Effector memory CD4-positive, alpha-beta T cell (primary cell): ENCODE results near the gene AXIN2.

Experiments
- DNase-seq, 3 donors: peaks; one replicate each; pipeline ENCODE4 v3.0.0-alpha.2; 2020
- H3K27ac ChIP-seq: 2 replicates; pipeline ENCODE4 v1.7.0; 2013; ENCODE audit warnings: mild to moderate bottlenecking, low read length, moderate library complexity; ENCODE audit not compliant: insufficient read depth, poor library complexity, severe bottlenecking
- H3K27me3 ChIP-seq: replicated peaks from 2 replicates; pipeline ENCODE4 v1.7.0; 2013; ENCODE audit warnings: mild to moderate bottlenecking, low read length; ENCODE audit not compliant: insufficient read depth, control insufficient read depth, poor library complexity, severe bottlenecking
- H3K36me3 ChIP-seq: 2 replicates; pipeline ENCODE4 v1.7.0; 2013; ENCODE audit warnings: mild to moderate bottlenecking, low read length, moderate library complexity; ENCODE audit not compliant: control insufficient read depth, insufficient read depth
- H3K4me1 ChIP-seq: 2 replicates; pipeline ENCODE4 v1.7.0; 2013; ENCODE audit warnings: low read length, mild to moderate bottlenecking; ENCODE audit not compliant: control insufficient read depth, insufficient read depth, poor library complexity, severe bottlenecking
- H3K4me3 ChIP-seq: 2 replicates; pipeline ENCODE4 v1.7.0; 2013; ENCODE audit warnings: low read length, low read depth, mild to moderate bottlenecking; ENCODE audit not compliant: insufficient read depth, poor library complexity, severe bottlenecking
- H3K9me3 ChIP-seq: 2 replicates; pipeline ENCODE4 v1.7.0; 2013; ENCODE audit warnings: mild to moderate bottlenecking, low read length, moderate library complexity; ENCODE audit not compliant: control insufficient read depth

Gene AXIN2

GRCh38 chr17:65556014-65556909 lies 5.2 kb downstream of the AXIN2 start:
- H3K4me3 ChIP-seq = peak overlapping the region; percentile 91
- H3K27me3 ChIP-seq = no peaks in the 10 kb centered on the region
- no peaks in the 10 kb centered on the region for H3K9me3 ChIP-seq
- no peak overlapping the region for H3K27ac ChIP-seq
- H3K4me1 ChIP-seq = peaks cover 5% of the 10 kb centered on the region
- peak; percentile 73 to 82 (median 73) for DNase-seq
- H3K36me3 ChIP-seq = peaks cover 5% of the 10 kb centered on the region

DNA sequence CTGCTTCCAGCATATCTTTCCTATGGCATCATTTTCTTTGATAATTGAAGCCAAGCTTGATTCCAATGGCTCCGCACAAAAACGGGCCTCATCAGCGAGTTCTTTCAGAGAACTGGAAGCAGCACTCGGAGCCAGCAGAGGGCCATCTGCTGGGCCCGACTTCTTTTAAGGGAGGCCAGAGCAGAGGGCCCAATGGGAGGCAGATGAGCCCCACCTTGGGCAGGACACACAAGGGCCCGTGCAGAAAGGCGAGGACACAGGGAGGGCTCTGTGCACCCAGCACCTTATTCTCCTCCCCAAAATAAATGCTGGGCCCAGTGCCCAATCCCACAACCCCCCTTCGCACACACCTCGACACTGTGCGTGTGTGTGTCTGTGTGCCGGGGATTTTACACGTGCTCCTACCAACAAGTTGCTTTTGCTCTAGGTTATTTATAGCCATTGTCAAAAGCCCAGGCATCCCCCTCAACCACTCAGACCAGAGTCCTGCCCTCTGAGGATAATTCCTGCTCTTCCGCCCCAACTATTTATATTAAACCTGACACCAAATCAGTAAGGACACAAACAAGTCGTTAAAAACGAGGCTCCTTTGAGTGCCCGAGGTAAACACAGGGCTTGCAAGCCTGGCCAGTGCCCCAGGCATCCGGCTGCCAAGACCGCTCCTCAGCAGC lies 6.8 kb downstream of the AXIN2 start:
- no peak overlapping the region for H3K4me3 ChIP-seq
- peaks cover 5% of the 10 kb centered on the region for H3K4me1 ChIP-seq
- H3K36me3 ChIP-seq = peaks cover 11% of the 10 kb centered on the region
- H3K27ac ChIP-seq = no peak overlapping the region
- no peak for DNase-seq
- H3K9me3 ChIP-seq = no peaks in the 10 kb centered on the region
- H3K27me3 ChIP-seq = no peaks in the 10 kb centered on the region

DNA sequence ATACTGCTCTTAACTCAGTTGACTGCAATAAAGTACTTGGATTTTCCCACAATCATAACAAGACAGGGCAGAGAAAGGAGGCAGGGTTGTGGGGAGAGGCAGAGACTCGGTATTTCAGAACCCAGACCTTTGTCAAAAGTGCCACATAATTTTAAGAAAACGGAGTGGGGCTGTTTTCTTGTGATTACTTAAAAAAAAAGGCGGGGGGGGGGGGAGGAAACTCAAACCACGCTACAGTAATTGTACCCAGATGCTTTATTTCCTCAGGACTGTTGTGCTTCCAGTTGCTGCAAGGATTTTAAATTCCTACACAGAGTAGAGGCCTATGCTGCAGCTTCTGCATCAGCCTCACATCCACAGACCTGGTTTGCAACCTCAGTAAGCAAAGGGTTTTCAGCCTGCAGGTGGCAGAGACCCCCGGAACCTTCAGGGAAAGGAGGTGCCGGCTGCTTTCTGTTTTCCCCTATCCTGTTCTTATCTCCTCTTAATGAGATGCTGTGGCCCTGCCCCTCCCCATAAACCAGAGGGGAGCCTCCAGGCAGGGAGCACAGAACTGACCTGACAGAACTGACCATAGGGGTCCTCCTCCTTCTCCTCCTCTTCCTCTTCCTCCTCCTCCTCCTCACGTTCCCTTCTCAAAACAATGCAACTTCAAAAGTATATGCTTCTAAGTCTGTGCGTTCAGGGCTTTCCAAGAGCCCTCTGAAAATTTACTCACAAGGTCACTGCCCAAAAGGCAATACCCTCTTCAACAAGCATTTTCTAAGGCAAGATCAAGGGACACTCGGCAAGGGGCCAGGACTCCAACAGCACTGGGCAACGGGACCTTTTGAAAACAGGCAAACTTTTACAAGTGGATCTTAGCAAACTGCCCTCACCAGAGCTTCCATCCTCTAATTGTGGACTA lies 7.5 kb downstream of the AXIN2 start:
- Histone ChIP-seq H3K27me3 (no peaks in the 10 kb centered on the region), H3K27ac (no peak overlapping the region), H3K9me3 (no peaks in the 10 kb centered on the region), H3K36me3 (peaks cover 19% of the 10 kb centered on the region), H3K4me1 (peaks cover 5% of the 10 kb centered on the region), H3K4me3 (no peak overlapping the region)
- no peak for DNase-seq

GRCh38 chr17:65553009-65553645 lies 8.3 kb downstream of the AXIN2 start:
- peaks cover 5% of the 10 kb centered on the region for H3K4me1 ChIP-seq
- H3K36me3 ChIP-seq = peaks cover 22% of the 10 kb centered on the region
- no peaks in the 10 kb centered on the region for H3K9me3 ChIP-seq
- no peak overlapping the region for H3K4me3 ChIP-seq
- no peak for DNase-seq
- no peak overlapping the region for H3K27ac ChIP-seq
- H3K27me3 ChIP-seq = no peaks in the 10 kb centered on the region

DNA sequence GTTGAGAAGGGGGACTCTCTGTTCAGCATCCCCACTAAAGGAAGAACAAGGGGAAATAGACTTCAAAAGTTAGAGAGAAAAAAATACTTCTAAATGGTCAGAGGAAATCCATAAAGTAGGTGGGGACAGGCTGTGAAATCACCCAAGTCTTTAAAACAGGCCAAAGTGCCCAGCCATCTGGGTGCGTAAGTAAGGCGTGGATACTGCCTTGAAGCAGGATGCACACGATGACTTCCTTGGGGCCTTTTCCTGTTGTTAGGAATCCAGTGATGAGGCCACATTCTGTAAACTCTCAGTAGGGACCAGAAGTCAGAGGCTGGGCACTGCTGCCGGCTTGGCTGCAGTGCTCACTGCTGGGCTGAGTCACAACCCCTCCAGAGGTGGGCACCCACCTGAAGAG lies 9.2 kb downstream of the AXIN2 start:
- no peak overlapping the region for H3K27ac ChIP-seq

DNA sequence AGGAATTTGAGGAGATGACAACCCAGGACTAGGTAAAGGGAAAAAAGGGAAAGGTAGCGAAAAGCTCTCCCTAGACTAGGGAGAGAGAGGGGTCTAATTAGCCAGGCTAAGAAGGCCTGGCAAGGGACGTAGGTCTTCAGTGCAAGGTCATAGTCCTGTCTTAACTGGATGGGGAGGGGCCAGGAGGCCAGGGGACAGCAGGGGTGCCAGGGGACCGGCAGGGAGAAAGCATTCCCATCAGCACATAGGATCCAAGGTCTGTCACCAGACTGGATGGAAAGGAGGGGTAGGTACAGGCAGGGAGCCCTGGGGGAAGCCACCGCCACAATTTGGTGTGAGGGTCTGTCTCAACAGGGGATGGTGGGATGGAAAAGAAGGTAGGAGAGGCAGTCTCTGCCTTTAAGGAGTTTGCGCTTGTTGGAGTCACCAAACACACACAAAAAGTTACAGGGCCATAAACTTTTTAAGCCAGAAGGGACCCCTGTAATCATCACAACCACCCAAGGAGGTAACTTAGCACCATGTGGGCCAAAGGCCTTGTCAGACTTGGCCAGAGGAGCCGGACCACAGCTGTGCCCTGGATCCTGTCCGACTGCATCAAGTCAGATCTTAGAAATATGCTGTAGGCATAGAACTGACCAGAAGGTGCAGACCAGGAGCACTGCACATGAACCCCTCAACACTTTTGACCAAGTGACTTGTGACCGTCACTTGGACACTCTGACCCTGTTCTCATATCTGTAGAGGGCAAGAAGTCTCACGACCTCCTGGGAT lies 10.0 kb downstream of the AXIN2 start:
- Histone ChIP-seq H3K27ac (no peak overlapping the region), H3K4me1 (peaks cover 11% of the 10 kb centered on the region), H3K9me3 (no peaks in the 10 kb centered on the region), H3K27me3 (no peaks in the 10 kb centered on the region), H3K4me3 (no peak overlapping the region), H3K36me3 (peaks cover 36% of the 10 kb centered on the region)
- no peak for DNase-seq

More for the DNA sequence above, 9.2 kb downstream of the AXIN2 start:
- Histone ChIP-seq H3K4me1 (peaks cover 6% of the 10 kb centered on the region), H3K36me3 (peaks cover 29% of the 10 kb centered on the region), H3K9me3 (no peaks in the 10 kb centered on the region), H3K27me3 (no peaks in the 10 kb centered on the region), H3K4me3 (no peak overlapping the region)
- DNase-seq = no peak

DNA sequence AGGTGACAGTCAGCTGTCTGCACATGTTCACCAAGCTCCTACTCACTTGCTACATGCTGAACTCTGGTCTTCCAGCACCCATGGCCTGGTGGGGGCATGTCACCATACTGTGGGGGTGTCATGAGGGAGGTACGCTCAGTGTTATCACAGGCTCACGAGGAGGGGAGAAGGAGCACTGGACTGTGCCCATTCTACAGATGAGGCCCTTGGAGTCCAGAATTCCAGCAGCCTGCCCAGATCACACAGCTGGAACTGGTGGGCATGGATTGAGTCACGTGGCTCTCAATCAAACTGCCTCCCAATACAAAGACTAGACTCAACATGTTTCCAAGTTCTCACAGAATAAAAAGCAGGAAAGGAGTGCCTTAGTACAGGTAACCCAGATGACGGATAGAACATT lies 10.7 kb downstream of the AXIN2 start:
- Histone ChIP-seq H3K27ac (no peak overlapping the region), H3K4me3 (no peak overlapping the region), H3K9me3 (no peaks in the 10 kb centered on the region), H3K36me3 (peaks cover 41% of the 10 kb centered on the region), H3K27me3 (no peaks in the 10 kb centered on the region), H3K4me1 (peaks cover 11% of the 10 kb centered on the region)
- no peak for DNase-seq

GRCh38 chr17:65550075-65550662 lies 11.3 kb downstream of the AXIN2 start:
- H3K4me1 ChIP-seq = peaks cover 11% of the 10 kb centered on the region
- DNase-seq = no peak
- H3K4me3 ChIP-seq = no peak overlapping the region
- no peak overlapping the region for H3K27ac ChIP-seq
- no peaks in the 10 kb centered on the region for H3K27me3 ChIP-seq
- H3K36me3 ChIP-seq = peaks cover 41% of the 10 kb centered on the region
- H3K9me3 ChIP-seq = no peaks in the 10 kb centered on the region
